A549 (cell line): ENCODE data around the gene SPSB2. TPM values are rescaled to one million over a fixed set of nuclear protein-coding genes. Genes with fewer than 3 reads are reported as not detected.

Experiments
- ATAC-seq, 2 experiments: fragments of 200-7000 bp in 1 of 2; fragments of >200 bp in 1 of 2; cut with Nextera tagmentation in 1 of 2; cut with Tn5 transposase in 1 of 2; 3 replicates each; pipeline versions ENCODE4 v1.8.0 to v1.9.1; 2018 to 2020; ENCODE audit warnings: mild to moderate bottlenecking in 1 of 2, moderate library complexity in 1 of 2
- CTCF ChIA-PET: fragments of 300-600 bp; sonication (Branson Sonifier 250); formaldehyde crosslinking; extraction: SDS; loops from one replicate; lab custom pipeline; 2021; ENCODE audit warnings: antibody characterized with exemption, inconsistent platforms; lab: Yijun Ruan, JAX
- POLR2A ChIA-PET: fragments of 350-600 bp; formaldehyde crosslinking; extraction: SDS; loops from one replicate; lab custom pipeline; 2021; ENCODE audit warnings: antibody characterized with exemption, inconsistent platforms; lab: Yijun Ruan, JAX
- DNase-seq, 2 experiments: peaks; one replicate each; pipeline versions ENCODE4 v3.0.0 to v3.0.0-alpha.2; 2011 to 2016; ENCODE audit warnings: low read depth in 1 of 2, low spot score in 1 of 2
- FAIRE-seq: peaks from 2 replicates; lab custom pipeline; 2011; peaks lifted over from hg19 to GRCh38; lab: Jason Lieb, UNC
- H3K27ac ChIP-seq, 2 experiments: fragments of >200 bp; sonication (Bioruptor Twin); formaldehyde crosslinking; 3 replicates each; pipeline ENCODE4 v1.5.1; 2016 to 2017
- H3K4me1 ChIP-seq: fragments of >200 bp; sonication (Bioruptor Twin); formaldehyde crosslinking; 3 replicates; pipeline ENCODE4 v1.6.1; 2016
- H3K4me2 ChIP-seq: fragments of >200 bp; sonication (Bioruptor Twin); formaldehyde crosslinking; 3 replicates; pipeline ENCODE4 v1.6.1; 2016
- H3K4me3 ChIP-seq: fragments of >200 bp; sonication (Bioruptor Twin); formaldehyde crosslinking; 3 replicates; pipeline ENCODE4 v1.5.1; 2016
- H3K9me3 ChIP-seq: fragments of >200 bp; sonication (Bioruptor Twin); formaldehyde crosslinking; 3 replicates; pipeline ENCODE4 v1.6.1; 2016
- ATOH8 ChIP-seq: fragments of 250-450 bp; sonication (Bioruptor Pico); IDR thresholded peaks from 2 replicates; pipeline ENCODE4 v1.5.0; 2020; ENCODE audit warnings: low read depth, mild to moderate bottlenecking, moderate library complexity
- CBX8 ChIP-seq: fragments of 200-600 bp; sonication (generic); IDR thresholded peaks from 2 replicates; pipeline ENCODE4 v1.6.1; 2016
- CHD4 ChIP-seq: fragments of 200-600 bp; sonication (generic); IDR thresholded peaks from 2 replicates; pipeline ENCODE4 v1.6.1; 2016; ENCODE audit warnings: antibody characterized with exemption, mild to moderate bottlenecking, borderline replicate concordance
- E2F6 ChIP-seq: IDR thresholded peaks from 2 replicates; pipeline ENCODE4 v1.6.1; 2012; ENCODE audit warnings: low read depth, borderline replicate concordance
- ESRRA ChIP-seq: fragments of 150-350 bp; IDR thresholded peaks from 2 replicates; pipeline ENCODE4 v1.6.1; 2014; ENCODE audit warnings: mild to moderate bottlenecking, low read length, borderline replicate concordance
- GATA3 ChIP-seq: IDR thresholded peaks from 2 replicates; pipeline ENCODE4 v1.6.1; 2012; ENCODE audit warnings: borderline replicate concordance
- HDAC2 ChIP-seq: fragments of 200-600 bp; sonication (generic); IDR thresholded peaks from 2 replicates; pipeline ENCODE4 v1.6.1; 2016
- HOXA7 ChIP-seq: fragments of 250-450 bp; sonication (Bioruptor Pico); IDR thresholded peaks from 2 replicates; pipeline ENCODE4 v1.5.0; 2020; ENCODE audit warnings: mild to moderate bottlenecking, moderate library complexity
- HOXB13 ChIP-seq: fragments of 250-450 bp; sonication (Bioruptor Pico); IDR thresholded peaks from 2 replicates; pipeline ENCODE4 v1.5.0; 2020; ENCODE audit warnings: low read depth, mild to moderate bottlenecking, moderate library complexity
- JUN ChIP-seq, 2 experiments: fragments of >200 bp; sonication (Bioruptor Twin); formaldehyde crosslinking; IDR thresholded peaks; 2 replicates in 1 of 2; 3 replicates in 1 of 2; pipeline ENCODE4 v1.6.1; 2016 to 2017
- MAX ChIP-seq: IDR thresholded peaks from 2 replicates; pipeline ENCODE4 v1.6.1; 2012
- MYC ChIP-seq: IDR thresholded peaks from 2 replicates; pipeline ENCODE4 v1.6.1; 2012; ENCODE audit warnings: mild to moderate bottlenecking, inconsistent platforms, low read length, improper control_type of control experiment, borderline replicate concordance
- NR3C1 ChIP-seq: fragments of >200 bp; sonication (Bioruptor Twin); formaldehyde crosslinking; IDR thresholded peaks from 3 replicates; pipeline ENCODE4 v1.6.1; 2017
- PBX3 ChIP-seq: IDR thresholded peaks from 2 replicates; pipeline ENCODE4 v1.6.1; 2012
- PHF8 ChIP-seq: fragments of 200-600 bp; sonication (generic); IDR thresholded peaks from 2 replicates; pipeline ENCODE4 v1.6.1; 2016; ENCODE audit warnings: low read depth, mild to moderate bottlenecking, antibody characterized with exemption, moderate library complexity, borderline replicate concordance
- POLR2A ChIP-seq: IDR thresholded peaks from 2 replicates; pipeline ENCODE4 v1.6.1; 2012; ENCODE audit warnings: mild to moderate bottlenecking, low read length
- USF2 ChIP-seq: fragments of 450-650 bp; IDR thresholded peaks from 2 replicates; pipeline ENCODE4 v1.6.1; 2014; ENCODE audit warnings: antibody characterized with exemption
- ZSCAN20 ChIP-seq: fragments of 250-450 bp; sonication (Bioruptor Pico); IDR thresholded peaks from 2 replicates; pipeline ENCODE4 v1.8.0; 2022; ENCODE audit warnings: mild to moderate bottlenecking, moderate library complexity
- WGBS: methylation state at CpG from one replicate; pipeline ENCODE4 v1.1.6; 2017; ENCODE audit errors: missing lambda C conversion rate; 5-methylcytosine and 5-hydroxymethylcytosine counted together
- polyA plus RNA-seq, 4 experiments: library from polyadenylated mRNA; depleted of rRNA in 3 of 4; stranded (reverse); fragments of >200 nt; fragmentation: RNase III in 1 of 4; extraction: RNeasy Plus Mini Kit Qiagen cat#74134 plus additional on column Dnase treatment in 1 of 4; gene quantifications; 2 replicates in 3 of 4; 3 replicates in 1 of 4; pipeline ENCODE4 v1.2.3, GENCODE V29; 2011 to 2017

The SPSB2 gene
- polyA plus RNA-seq, 2 of the 4 experiments (the other 2 are of a cell fraction) = 16.8 to 21.8 TPM

GRCh38 chr12:6851921-6852650, 21.0 kb downstream of the SPSB2 start, which contains the start of gene USP5 (continued):
- TF ChIP-seq CBX8 (no peak), USF2 (peak; percentile 81), MAX (peak; percentile 64), HOXB13 (CRISPR knock-in tag) (0 out of 2 replicates have a peak, but pooled peaks have one; percentile 62), PHF8 (peak; percentile 87), JUN (IDR thresholded peaks at IDR 0.05) (peak; percentile 74 to 85; a peak in 4 of 5 replicates), NR3C1 (no peak), ATOH8 (CRISPR knock-in tag) (0 out of 2 replicates have a peak, but pooled peaks have one; percentile 37), PBX3 (peak; percentile 90), CHD4 (no peak)

- Histone ChIP-seq H3K4me1 (peaks cover 23% of the 10 kb centered on the region), H3K4me2 (peak within 1 kb of the TSS; percentile 70), H3K27ac (peak within 1 kb of the TSS; percentile 87 to 89), H3K4me3 (peak within 1 kb of the TSS; percentile 50), H3K9me3 (no peaks in the 10 kb centered on the region)
- CTCF ChIA-PET = interaction anchor here (0.6 to 10.1 kb wide), 12 partner anchors 14 to 111 kb away, joined by 3 to 117 read pairs (median 6); partner anchors contain the start of genes C12orf57, MLF2, PTMS and RNU7-1
- WGBS = 2% methylated on average over 37 of the region's 37 CpGs
- FAIRE-seq (peak; percentile 77), DNase-seq (peak; percentile 99 to 100), ATAC-seq (peak; percentile 83 to 85)
- POLR2A ChIA-PET = interaction anchor here (0.6 to 3.1 kb wide), 19 partner anchors 9 to 317 kb away, joined by 3 to 74 read pairs (median 10); partner anchors contain the start of genes C12orf57, COPS7A, GAPDH and GPR162
- TF ChIP-seq ZSCAN20 (no peak), PBX3 (peak; percentile 96), GATA3 (peak; percentile 36; the same call in 1 of the 2 replicates), POLR2A (peak; percentile 41; the same call in 1 of the 2 replicates), PHF8 (peak; percentile 70; the same call in 1 of the 2 replicates), MAX (peak; percentile 90), JUN (IDR thresholded peaks at IDR 0.05) (peak in 1 of 2 experiments; percentile 29; a peak in 1 of 5 replicates), E2F6 (peak; percentile 94), HOXA7 (CRISPR knock-in tag) (no peak), ESRRA (no peak), MYC (no peak), HDAC2 (0 out of 2 replicates have a peak, but pooled peaks have one; percentile 63)
Observed at GRCh38 chr12:6851153-6851920, 21.8 kb downstream of the SPSB2 start, which contains the start of gene CDCA3. CDCA3 (minus strand) TSS chr12:6851286; CDS start chr12:6850952, 334 bp downstream.
